ENCODE measurements around the gene CHAT.

The CHAT gene

GRCh38 chr10:49620286-49620810 is 6.5 kb downstream of the CHAT start:
- Histone ChIP-seq H3K4me3 (ENCODE audit: low read length) (no peak overlapping the region), H3K27me3 (ENCODE audit: low read depth, low read length) (peaks cover 6% of the 10 kb centered on the region; the same call in 1 of the 2 replicates)
- TF ChIP-seq CTCF (IDR thresholded peaks at IDR 0.05; ENCODE audit: low read depth, low read length) (no peak), EZH2phosphoT487 (IDR thresholded peaks at IDR 0.05; ENCODE audit: low read depth) (no peak)

DNA sequence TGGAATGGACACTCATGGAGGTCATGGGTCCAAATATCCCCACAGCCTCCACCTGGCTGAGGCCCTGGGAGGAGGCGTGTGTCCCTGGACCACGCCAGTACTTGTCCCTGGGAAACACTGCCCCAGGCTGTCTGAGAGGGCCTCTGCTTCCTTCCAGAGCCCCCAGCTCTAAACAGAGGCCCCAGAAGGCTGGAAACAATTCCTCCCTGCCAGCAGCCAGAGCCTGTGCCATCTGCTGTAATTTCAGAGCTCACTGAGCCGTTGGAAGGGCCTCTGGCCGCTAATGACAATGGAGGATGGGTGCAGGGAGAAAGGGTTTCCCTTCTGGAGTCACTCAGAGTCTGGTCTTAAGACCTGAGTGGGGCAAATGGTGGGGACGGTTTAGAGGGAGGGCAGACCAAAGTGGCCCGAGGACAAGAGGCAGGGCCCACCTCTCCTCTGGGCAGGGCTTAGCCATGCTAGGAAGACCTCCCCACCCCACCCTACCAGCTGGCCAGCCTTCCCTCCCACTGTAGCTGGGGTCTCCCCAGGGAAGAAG is 7.1 kb downstream of the CHAT start:
- H2AFZ ChIP-seq (ENCODE audit: low read depth, low read length): no peak overlapping the region
- H4K20me1 ChIP-seq (ENCODE audit: insufficient read depth, low read length): no peaks in the 10 kb centered on the region
- no peak overlapping the region for H3K9ac ChIP-seq (ENCODE audit: low read length)
- H3K9me3 ChIP-seq (ENCODE audit: insufficient read depth, low read length): no peaks in the 10 kb centered on the region
- H3K4me1 ChIP-seq (ENCODE audit: low read length): no peaks in the 10 kb centered on the region
- no peaks in the 10 kb centered on the region for H3K79me2 ChIP-seq (ENCODE audit: low read length)
- no peak overlapping the region for H3K27ac ChIP-seq (ENCODE audit: low read length)
- peaks cover 6% of the 10 kb centered on the region; the same call in 1 of the 2 replicates for H3K27me3 ChIP-seq (ENCODE audit: low read depth, low read length)
- H3K4me2 ChIP-seq (ENCODE audit: low read length): no peak overlapping the region
- no peak for TF ChIP-seq CTCF (IDR thresholded peaks at IDR 0.05; ENCODE audit: low read depth, low read length)
- TF ChIP-seq EZH2phosphoT487 (IDR thresholded peaks at IDR 0.05; ENCODE audit: low read depth): no peak
- H3K36me3 ChIP-seq (replicated peaks; ENCODE audit: low read depth, low read length): no peaks in the 10 kb centered on the region
- H3K4me3 ChIP-seq (ENCODE audit: low read length): no peak overlapping the region

More at GRCh38 chr10:49620286-49620810, 6.5 kb downstream of the CHAT start:
- H3K36me3 ChIP-seq (replicated peaks; ENCODE audit: low read depth, low read length): no peaks in the 10 kb centered on the region
- H3K27ac ChIP-seq (ENCODE audit: low read length): no peak overlapping the region
- H3K4me2 ChIP-seq (ENCODE audit: low read length): no peak overlapping the region
- no peak overlapping the region for H2AFZ ChIP-seq (ENCODE audit: low read depth, low read length)
- H3K9ac ChIP-seq (ENCODE audit: low read length): no peak overlapping the region
- no peaks in the 10 kb centered on the region for H3K79me2 ChIP-seq (ENCODE audit: low read length)
- H3K4me1 ChIP-seq (ENCODE audit: low read length): no peaks in the 10 kb centered on the region
- H4K20me1 ChIP-seq (ENCODE audit: insufficient read depth, low read length): no peaks in the 10 kb centered on the region
- no peaks in the 10 kb centered on the region for H3K9me3 ChIP-seq (ENCODE audit: insufficient read depth, low read length)

- no peak overlapping the region for H2AFZ ChIP-seq (ENCODE audit: low read depth, low read length)
- H3K27ac ChIP-seq (ENCODE audit: low read length): no peak overlapping the region
- no peak overlapping the region for H3K4me2 ChIP-seq (ENCODE audit: low read length)
- TF ChIP-seq CTCF (IDR thresholded peaks at IDR 0.05; ENCODE audit: low read depth, low read length) (no peak), EZH2phosphoT487 (IDR thresholded peaks at IDR 0.05; ENCODE audit: low read depth) (no peak)
- no peaks in the 10 kb centered on the region for H3K9me3 ChIP-seq (ENCODE audit: insufficient read depth, low read length)
- no peaks in the 10 kb centered on the region for H3K4me1 ChIP-seq (ENCODE audit: low read length)
- H3K36me3 ChIP-seq (replicated peaks; ENCODE audit: low read depth, low read length): no peaks in the 10 kb centered on the region
- no peak overlapping the region for H3K9ac ChIP-seq (ENCODE audit: low read length)
- no peaks in the 10 kb centered on the region for H4K20me1 ChIP-seq (ENCODE audit: insufficient read depth, low read length)
- peaks cover 6% of the 10 kb centered on the region; the same call in 1 of the 2 replicates for H3K27me3 ChIP-seq (ENCODE audit: low read depth, low read length)
- no peaks in the 10 kb centered on the region for H3K79me2 ChIP-seq (ENCODE audit: low read length)
- no peak overlapping the region for H3K4me3 ChIP-seq (ENCODE audit: low read length)
These were observed 7.7 kb downstream of the CHAT start for GRCh38 chr10:49621561-49621960.

DNA sequence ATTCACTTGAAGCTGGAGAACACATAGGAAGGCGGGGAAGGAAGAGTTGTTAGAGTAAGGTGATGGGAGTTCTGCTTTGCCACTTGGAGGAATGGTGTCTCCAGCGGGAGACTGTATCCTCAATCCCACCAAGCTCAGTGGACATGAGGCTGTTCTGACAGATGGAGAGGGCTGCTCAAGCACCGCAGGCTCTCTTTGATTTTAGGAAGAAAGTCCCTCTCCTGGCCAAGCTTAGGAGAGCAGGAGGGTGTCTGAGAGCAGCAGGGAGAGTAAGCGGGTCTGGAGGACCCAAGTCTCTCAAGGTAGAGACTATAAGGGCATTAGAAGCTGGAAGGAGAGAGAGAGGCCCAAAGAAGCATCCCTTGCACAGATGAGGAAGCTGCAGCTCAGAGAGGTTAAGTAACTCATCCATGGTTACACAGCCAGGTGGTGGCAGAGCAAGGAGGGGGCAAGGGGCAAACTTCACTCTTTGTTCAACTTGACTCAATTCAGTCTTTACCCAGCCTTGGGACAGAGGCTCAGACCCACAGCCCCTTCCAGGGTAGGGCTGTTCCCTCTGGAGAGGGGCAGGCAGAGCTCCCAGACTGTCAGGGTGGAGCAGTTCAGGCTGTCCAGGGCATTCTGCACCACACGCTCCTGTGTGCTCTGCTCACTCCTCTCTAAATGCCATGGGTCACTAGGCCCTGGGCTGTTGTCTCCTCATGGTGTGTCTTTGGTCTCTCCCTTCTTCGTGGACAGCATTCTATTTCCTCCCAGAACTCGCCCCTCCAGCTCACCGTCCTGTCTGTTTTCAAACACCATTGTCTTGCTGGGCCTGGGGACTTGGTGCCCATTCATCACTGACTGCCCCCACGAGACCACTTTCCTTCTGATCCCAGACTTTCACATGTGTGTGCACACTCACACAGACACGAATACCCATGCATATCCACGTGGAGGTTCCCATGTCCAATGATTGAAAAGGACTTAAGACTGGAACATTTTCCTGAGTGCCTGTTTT is 8.9 kb downstream of the CHAT start:
- Histone ChIP-seq H3K36me3 (replicated peaks; ENCODE audit: low read depth, low read length) (no peaks in the 10 kb centered on the region), H3K4me3 (ENCODE audit: low read length) (no peak overlapping the region), H3K9me3 (ENCODE audit: insufficient read depth, low read length) (no peaks in the 10 kb centered on the region), H3K27ac (ENCODE audit: low read length) (no peak overlapping the region), H3K4me2 (ENCODE audit: low read length) (no peak overlapping the region), H2AFZ (ENCODE audit: low read depth, low read length) (no peak overlapping the region), H3K4me1 (ENCODE audit: low read length) (no peaks in the 10 kb centered on the region), H3K79me2 (ENCODE audit: low read length) (no peaks in the 10 kb centered on the region), H3K27me3 (ENCODE audit: low read depth, low read length) (peaks cover 6% of the 10 kb centered on the region; the same call in 1 of the 2 replicates), H4K20me1 (ENCODE audit: insufficient read depth, low read length) (no peaks in the 10 kb centered on the region), H3K9ac (ENCODE audit: low read length) (no peak overlapping the region)
- TF ChIP-seq CTCF (IDR thresholded peaks at IDR 0.05; ENCODE audit: low read depth, low read length) (no peak), EZH2phosphoT487 (IDR thresholded peaks at IDR 0.05; ENCODE audit: low read depth) (no peak)
